HuH-7 (cell line): ENCODE measurements around the gene DEPDC7.
A peak's percentile ranks its signal among the peaks of the same experiment; 100 is the strongest.

Source experiments
- DNase-seq: peaks from one replicate; pipeline ENCODE4 v3.0.0; 2011; ENCODE audit warnings: low spot score

Gene DEPDC7

DNA sequence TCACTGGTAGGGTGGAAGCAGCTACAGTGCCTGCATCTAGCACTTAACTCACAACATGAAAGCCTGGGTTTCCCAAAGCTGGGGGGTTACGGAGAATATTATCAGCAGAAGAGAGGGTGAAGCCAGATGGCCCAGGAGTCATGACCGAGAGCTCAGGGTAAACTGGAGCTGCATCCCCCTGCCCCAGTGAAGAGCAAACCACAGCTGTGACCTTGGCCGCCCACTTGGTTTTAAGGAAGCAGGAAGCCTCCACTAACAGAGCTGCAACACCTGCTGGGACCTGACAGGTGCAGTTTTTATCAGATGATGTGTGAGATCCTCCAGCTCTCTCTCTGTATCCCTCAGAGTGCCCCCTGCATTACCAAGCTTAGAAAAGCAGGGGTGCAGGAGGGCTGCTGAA, 44.6 kb downstream of the DEPDC7 start:
- no peak for DNase-seq

DNA sequence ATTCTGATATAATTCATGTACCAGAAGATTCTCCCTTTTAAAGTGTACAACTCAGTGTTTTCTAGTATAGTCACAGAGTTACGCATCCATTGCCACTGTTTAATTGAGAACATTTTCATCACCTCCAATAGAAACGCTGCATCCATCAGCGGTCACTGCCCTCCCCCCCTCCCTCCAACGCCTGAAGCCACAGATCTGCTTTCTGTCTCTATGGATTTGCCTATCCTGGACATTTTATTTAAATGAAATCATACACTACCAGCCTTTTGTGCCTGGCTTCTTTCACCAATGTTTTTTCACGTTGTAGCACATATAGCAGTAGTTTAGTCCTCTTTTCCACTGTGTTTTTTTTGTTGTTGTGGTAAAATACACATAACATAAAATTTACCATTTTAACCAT, 46.5 kb downstream of the DEPDC7 start:
- no peak for DNase-seq

DNA sequence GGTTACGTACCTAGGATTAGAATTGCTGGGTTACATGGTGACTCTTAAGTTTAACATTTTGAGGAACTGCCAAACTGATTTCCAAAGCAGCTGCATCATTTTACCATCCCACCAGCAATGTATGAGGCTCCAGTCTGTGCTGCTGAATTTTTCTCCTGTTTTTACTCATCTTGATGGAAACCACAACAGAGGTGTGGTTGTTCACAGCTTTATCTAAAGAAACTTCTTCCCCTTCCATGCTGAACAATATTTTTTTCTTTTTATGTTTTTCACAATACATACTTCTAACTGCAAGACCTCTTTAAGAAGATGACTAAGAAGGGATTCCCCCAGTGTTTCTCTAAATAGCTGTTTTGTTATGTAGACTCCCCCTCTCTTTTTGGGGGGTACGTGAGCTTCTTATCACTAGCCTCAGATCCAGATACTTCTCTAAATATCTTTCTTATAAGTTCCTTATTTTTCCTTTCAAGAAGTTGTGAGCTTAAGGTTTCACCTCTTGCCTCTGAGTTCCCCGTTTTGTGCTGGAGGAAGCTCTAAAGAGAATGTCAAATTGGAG, 47.7 kb downstream of the DEPDC7 start:
- no peak for DNase-seq

DNA sequence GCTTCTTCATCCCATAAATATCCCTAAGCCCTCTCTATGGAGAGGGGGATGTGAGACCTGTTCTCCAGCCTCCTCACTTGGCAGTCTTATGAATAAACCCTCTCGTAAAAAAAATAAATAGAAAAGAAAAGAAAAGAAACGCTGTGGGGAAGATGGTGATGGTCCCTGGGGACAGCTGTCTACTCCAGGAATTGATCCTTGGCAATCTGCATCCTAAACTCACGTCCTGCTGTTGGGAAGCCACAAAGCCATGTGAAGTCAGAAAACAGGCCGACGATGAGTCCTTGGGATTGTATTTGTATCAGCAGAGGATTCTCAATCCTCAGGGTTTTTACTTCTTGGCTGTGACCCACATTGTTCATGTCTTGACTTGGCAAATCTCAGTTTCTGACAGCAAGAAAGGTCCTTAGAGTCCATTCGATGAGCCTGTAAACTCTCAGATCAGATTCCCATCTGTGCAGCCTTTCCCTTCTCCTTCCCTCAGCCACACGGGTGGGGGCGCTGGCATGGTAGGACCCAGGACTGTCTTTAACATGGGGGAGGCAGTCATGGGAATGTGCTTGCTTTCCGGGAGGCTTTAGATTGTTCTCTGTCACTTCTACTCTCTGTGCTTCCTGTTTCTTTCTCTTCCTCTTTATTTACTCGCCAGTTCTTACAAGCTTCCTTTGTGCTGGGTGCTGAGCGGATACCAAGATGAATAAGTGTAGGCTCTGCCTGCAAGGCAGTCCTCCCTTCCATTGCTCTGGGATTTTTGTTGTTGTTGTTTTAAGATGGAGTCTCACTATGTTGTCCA, 48.6 kb downstream of the DEPDC7 start:
- no peak for DNase-seq

DNA sequence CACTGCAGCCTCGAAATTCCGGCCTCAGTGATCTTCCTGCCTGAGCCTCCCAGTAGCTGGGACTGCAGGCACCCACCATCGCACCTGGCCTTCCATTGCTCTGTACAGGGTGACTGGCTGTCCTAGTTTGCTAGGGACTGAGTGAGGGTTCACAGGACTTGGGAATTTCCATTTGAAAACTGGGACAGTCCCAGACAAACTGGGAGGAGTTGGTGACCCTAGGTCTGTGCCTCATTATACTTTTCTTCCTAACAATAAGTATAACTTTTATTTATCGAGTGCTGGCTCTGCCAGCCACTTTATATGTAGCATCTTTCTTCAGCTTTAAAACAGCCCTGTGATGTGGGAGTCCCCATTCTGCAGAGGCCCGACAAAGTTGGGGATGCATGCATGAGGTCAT, 49.2 kb downstream of the DEPDC7 start:
- DNase-seq, result no peak

DNA sequence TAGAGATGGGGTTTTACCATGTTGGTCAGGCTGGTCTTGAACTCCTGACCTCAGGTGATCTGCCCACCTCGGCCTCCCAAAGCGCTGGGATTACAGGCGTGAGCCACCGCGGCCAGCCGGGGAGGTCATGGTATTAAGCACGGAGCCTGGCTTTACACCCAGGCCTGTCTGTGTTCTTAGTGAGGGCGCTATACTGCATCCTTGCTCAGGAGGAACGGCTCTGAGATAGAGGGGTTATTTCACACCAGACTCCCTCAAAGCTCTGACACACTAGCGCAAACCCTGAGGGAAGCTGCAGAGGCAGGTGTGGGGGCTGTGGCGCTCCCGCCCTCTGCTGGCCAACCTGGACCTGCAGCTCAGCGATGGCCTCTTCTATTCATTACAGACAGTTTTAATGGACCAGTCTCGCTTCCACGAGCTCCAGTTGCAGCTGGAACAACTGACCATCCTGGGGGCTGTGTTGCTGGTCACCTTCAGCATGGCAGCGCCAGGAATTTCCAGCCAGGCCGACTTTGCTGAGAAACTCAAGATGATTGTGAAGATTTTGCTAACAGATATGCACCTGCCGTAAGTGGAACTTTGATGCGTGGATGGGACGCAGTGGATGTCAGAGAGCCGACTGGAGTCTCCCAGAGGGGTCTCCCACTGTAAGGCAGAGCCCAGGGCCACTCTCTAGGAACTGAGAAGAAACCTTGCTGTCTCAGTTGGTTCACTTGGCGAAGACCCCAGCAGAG, 49.9 kb downstream of the DEPDC7 start:
- peak; percentile 56 for DNase-seq

DNA sequence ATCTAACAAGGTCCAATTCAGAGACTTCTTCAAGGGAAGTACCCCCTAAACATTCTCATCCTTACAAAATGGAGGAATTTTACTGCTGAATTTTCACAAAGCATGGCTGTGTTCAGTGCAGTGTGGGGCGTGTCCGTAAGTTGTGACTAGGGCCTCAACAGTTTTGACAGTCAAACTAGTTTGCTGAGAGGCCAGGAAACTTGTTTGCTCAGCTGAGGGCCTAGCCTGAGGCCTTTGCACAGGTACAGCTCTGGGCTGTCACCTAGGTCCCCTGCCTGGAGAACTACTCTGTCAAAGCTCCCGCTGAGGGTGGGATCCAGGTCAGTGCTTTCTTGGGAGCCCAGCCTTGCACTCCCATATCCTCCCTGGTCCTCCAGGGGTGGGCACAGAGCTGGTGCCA, 51.6 kb downstream of the DEPDC7 start:
- no peak for DNase-seq

DNA sequence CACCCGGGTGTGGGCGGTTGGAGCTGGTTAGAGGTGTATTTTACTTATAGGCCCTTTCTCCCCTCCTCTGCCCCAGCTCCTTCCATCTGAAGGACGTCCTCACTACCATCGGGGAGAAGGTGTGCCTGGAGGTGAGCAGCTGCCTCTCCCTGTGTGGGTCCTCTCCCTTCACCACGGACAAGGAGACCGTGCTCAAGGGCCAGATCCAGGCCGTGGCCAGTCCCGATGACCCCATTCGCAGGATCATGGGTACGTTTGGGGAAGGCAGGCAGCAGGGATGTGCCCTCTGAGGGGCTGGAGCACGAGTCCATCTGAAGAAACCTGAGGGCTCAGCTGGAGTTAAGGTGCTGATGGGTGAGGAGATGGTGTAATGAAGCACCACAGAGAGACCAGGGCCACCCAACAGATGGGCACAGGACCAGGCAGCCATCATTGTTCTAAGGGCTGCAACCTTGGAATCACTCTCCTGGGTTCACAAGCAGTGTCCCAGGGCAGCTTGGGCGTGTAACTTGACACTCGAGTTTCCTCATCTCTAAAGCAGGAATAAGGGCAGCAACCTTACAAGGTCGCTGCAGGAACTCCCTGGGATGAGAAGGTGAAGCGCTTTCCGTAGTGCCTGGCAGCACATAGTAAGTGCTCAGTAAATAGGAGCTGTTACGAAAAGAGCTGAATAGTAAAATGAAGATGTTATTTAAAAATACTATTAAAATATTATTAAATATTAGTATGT, 53.1 kb downstream of the DEPDC7 start:
- DNase-seq, result no peak

DNA sequence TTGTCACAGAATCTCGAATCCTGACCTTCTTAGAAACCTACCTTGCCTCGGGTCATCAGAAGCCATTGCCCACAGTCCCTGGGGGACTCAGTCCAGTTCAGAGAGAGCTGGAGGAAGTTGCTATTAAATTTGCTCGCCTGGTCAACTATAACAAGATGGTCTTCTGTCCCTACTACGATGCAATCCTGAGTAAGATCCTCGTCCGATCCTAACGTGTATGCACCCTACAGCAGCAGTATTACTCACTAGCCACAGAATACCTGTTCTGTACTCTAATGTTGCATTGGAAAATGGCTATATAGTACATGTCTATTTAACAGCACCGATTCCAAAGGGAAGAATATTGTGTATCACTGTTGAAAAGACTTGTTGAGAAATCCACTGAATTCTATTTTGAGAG, 56.8 kb downstream of the DEPDC7 start:
- DNase-seq, result no peak
